NOMO-1 treated with DMSO at 0.1 percent for 48 hours (cell line): ENCODE measurements around the gene CHST2.

ENCODE experiments used
- DNase-seq: peaks from one replicate; lab custom pipeline; 2025; ENCODE audit not compliant: unreplicated experiment; lab: John Stamatoyannopoulos, UW

Gene CHST2

DNA sequence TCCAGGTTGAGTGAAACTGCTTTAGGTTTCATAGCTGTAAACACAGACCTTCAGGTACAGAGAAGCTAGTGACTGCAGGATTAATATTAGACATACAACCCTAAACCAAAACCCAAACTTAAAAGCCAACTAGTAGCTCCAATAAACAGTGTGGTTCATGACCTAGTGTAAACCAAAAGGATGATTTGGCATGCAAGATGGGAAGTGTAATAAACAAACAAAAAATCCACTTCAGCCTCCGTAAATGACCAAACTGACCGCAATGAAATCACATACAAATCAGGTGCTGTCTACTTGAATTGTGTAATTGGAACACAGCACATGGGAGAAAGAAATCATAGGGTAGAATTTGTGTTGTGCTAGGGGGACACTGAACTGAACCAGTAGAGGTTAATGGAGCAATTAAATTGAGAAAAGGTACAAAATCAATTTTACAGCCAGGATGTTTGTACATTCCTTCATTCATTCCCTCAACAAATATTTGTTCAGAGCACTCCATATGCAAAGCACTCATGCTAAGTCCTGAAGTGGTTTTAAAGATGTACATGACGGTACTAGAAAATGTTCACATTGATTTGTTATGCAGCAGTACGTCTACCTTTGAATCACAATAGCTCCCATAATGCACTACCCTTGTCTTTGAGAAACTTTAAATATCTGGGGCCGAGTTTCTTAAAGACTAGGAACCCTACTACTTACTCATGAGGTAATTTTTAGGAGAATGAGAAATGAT lies 21.4 kb upstream of the CHST2 start:
- DNase-seq, result no peak

DNA sequence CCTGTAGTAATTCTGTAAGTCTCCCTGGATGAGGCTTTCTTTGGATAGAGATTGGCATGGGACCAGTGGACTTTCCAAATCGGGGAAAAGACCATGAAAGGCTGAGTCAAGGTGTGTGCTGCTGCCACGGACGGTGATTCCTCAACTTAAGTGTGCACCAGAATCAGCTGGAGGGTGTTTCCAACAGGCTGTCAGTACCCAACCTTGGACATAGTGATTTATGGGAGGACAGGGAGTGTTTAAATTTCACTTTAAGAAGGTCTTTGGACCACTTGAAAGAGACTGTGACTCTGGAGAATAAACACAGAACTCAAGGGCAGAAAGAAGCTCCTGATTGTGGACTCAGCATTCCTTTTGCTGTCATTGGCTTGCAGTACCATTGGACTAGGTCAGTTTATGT lies 20.4 kb upstream of the CHST2 start:
- DNase-seq, result no peak

DNA sequence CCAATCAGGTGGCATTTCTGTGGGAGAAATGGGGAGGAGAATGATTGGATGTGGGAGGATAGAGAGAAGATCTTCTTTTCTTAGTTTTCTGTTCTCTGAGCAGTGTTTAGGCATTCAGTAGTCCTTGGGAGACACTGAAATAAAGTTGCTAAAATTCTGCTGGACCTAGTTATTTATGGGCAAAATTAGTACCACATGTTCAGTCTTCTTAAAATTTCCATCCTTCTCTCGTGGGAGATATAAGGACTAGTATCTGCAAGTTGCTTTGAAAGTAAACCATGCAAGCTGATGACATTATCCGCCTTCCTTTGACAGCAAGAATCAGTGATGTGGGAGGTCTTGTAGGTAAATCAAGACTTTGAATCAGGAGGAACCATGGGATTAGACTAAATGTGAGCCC lies 19.9 kb upstream of the CHST2 start:
- DNase-seq, result no peak

DNA sequence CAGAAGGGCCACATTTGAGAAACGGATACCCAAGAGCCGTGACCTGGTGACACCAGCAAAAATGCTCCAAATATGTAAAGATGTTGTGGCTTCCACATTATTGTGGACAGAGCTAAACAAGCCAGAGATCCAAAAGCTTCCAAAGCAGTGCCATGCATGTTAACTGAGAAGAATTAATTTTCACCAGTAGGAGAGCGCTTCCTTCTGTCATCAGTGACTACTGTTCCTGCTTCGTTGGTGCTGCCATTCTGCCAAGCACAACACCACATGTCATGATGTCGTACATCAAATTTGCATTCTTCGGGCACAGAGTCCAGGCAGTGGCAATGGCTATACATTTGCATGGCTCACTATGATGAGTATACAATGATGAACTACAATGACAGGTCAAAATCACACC lies 19.1 kb upstream of the CHST2 start:
- DNase-seq, result no peak

DNA sequence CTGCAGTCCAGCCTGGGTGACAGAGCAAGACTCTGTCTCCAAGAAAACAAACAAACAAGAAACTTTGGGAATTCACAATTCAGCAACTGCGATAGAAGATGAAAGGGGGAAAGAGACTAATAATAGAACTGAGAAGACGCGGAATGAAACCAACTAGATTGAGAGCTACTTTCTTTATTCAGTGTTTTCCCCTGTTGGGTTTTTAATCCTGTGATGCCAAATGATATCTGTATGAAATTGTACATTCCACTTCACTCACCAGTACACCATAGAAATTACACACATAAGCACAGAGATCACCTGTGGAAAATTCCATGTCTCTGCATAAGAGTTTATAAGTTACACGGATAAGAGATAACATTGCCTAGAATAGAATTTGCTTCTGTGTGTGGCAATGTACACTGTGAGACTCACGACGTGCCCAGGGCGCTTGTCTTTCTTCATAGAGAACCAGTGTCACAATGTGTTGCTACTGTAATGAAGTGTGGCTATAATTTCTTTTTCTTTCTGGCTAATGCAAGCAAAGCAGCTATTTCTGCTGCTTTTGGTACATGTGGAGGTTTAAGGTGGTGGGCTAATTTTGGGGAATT lies 17.7 kb upstream of the CHST2 start:
- no peak for DNase-seq

DNA sequence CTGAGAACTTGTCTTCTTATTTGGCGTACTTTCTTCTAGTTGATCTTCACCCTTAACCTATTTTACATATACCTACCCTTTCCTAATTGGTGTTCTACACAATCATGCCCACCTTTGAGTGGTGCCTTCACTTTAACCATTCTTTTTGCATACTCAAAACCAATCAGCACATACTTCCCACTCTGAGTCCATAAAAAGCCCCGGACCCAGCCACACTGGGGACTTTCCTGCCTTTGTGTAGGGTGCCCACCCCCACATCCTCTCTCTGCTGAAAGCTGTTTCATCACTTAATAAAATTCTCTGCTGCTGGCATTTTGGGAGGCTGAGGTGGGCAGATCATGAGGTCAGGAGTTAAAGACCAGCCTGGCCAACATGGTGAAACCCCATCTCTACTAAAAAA lies 15.9 kb upstream of the CHST2 start:
- no peak for DNase-seq

DNA sequence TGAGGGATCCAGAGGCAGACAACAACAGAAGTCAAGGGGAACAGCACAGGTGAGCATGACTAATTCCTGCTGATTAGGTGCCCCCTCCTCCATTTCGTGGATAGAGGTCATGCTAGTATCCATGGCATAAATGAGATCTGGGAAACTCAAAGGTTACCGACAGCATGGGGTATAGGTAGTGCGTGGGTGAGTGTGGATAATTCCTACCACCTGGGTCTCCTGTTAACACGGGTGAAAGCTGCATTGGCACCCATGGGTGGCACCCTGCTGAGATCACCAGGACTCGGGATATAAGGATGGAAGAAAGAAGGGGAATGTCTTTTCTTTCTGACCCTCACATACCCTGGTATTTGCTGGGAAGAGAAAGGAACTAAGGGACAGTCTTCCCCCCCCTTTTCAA lies 14.4 kb upstream of the CHST2 start:
- DNase-seq, result no peak

DNA sequence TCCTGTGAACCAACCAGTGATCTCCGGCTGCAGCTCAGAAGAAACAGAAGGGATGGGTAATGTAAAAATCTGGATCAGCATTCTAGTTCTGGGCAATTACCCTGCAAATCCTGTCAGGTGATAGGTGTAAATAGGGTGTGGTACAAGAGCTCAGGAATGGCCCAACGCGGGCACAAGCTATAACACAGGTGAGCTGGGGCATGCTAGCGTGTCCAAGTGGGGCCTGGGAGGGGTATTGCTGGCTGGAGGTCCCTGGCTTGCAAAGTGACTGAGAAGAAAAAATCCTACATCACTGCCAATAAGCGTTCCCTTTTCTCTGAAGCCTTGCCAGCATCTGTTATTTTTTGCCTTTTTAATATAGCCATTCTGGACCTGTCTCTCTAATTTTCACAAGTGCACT lies 9.7 kb upstream of the CHST2 start:
- no peak for DNase-seq

DNA sequence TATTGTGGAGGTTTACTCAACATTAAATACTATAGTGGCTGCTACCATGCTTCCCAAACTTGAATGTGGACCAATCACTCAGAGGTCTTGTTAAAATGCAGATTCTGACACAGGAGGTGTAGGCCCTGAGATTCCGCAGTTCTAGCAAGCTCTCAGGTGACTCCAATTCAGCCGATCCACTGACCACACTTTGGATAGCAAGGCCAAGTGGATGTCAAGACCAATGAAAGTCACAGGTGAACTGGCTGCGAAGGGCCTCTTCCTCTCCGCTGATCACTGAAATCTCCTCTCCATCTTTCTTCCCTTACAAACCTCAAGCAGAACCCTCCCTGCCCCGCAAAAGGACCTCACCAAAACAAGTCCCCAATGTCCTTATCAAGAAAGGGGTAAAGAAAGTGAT lies 9.2 kb upstream of the CHST2 start:
- no peak for DNase-seq

DNA sequence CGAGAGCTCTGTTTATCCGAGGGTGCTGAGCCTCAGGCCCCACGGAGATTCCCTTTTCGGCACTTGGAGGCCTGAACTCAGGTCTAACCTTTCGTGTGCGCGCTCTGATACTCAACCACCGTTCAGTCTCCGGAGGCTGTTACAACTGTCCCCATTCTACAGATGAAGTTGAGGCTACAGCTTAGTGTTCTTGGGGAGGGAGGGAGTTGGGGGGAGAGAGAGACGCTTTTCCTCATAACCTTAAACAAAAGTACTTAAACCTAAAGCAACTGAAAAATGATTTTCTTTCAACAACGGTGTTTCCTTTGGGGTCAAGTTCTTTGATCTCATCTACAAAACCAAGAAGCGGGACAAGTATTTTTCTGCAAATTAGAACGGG lies 952 bp upstream of the CHST2 start:
- DNase-seq, result no peak

DNA sequence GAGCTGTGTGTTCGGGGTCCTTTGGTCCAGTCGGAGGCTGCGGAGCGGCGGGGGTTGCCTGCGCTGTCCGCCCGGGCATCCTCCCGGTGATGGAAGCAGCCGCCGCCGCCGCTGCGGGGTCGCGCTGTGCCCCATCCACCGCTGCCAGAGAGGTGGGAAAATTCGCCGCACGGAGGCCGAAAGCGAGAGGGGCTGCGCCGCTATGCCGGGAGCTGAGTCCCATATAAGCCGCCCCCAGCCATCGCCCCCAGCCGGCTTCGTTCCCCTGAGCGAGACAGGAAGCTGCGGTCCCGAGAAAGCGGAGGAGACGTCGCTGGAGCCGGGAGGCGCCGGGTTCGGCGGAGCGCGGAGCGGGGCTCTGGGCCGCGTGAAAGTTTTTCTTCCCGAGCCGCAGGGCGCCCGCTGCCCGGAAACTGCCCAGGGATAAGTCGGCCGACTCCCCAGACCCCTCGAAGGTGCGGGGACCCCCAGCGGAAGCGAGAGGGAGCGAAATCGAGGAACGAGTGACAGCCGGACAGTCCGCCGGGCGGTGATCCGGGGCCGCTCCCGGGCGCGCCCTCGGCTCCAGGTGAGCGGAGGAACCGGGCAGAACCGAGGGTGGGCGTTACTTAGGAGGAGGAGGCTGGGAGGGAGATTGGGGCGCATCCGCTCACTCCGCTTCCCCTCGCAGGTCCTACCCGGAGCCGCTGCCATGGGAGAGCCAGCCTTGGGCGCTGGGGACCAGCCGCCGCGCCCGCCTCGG lies 574 bp downstream of the CHST2 start:
- no peak for DNase-seq

DNA sequence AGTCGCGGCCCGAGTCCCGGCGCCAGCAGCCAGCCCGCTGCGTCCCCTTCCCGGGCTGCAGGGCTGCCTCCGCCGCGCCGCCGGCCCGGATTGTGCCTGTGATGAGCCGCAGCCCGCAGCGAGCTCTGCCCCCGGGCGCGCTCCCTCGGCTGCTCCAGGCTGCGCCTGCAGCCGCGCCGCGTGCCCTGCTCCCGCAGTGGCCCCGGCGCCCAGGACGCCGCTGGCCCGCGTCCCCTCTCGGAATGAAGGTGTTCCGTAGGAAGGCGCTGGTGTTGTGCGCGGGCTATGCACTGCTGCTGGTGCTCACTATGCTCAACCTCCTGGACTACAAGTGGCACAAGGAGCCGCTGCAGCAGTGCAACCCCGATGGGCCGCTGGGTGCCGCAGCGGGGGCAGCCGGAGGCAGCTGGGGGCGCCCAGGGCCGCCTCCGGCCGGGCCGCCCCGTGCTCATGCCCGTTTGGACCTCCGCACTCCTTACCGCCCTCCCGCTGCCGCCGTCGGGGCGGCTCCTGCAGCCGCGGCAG lies 1.2 kb downstream of the CHST2 start:
- peak; percentile 12 for DNase-seq

DNA sequence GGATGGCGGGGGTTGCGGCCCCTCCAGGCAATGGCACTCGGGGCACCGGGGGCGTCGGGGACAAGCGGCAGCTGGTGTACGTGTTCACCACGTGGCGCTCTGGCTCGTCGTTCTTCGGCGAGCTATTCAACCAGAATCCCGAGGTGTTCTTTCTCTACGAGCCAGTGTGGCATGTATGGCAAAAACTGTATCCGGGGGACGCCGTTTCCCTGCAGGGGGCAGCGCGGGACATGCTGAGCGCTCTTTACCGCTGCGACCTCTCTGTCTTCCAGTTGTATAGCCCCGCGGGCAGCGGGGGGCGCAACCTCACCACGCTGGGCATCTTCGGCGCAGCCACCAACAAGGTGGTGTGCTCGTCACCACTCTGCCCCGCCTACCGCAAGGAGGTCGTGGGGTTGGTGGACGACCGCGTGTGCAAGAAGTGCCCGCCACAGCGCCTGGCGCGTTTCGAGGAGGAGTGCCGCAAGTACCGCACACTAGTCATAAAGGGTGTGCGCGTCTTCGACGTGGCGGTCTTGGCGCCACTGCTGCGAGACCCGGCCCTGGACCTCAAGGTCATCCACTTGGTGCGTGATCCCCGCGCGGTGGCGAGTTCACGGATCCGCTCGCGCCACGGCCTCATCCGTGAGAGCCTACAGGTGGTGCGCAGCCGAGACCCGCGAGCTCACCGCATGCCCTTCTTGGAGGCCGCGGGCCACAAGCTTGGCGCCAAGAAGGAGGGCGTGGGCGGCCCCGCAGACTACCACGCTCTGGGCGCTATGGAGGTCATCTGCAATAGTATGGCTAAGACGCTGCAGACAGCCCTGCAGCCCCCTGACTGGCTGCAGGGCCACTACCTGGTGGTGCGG lies 1.9 kb downstream of the CHST2 start:
- no peak for DNase-seq

DNA sequence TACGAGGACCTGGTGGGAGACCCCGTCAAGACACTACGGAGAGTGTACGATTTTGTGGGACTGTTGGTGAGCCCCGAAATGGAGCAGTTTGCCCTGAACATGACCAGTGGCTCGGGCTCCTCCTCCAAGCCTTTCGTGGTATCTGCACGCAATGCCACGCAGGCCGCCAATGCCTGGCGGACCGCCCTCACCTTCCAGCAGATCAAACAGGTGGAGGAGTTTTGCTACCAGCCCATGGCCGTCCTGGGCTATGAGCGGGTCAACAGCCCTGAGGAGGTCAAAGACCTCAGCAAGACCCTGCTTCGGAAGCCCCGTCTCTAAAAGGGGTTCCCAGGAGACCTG lies 2.5 kb downstream of the CHST2 start:
- no peak for DNase-seq

DNA sequence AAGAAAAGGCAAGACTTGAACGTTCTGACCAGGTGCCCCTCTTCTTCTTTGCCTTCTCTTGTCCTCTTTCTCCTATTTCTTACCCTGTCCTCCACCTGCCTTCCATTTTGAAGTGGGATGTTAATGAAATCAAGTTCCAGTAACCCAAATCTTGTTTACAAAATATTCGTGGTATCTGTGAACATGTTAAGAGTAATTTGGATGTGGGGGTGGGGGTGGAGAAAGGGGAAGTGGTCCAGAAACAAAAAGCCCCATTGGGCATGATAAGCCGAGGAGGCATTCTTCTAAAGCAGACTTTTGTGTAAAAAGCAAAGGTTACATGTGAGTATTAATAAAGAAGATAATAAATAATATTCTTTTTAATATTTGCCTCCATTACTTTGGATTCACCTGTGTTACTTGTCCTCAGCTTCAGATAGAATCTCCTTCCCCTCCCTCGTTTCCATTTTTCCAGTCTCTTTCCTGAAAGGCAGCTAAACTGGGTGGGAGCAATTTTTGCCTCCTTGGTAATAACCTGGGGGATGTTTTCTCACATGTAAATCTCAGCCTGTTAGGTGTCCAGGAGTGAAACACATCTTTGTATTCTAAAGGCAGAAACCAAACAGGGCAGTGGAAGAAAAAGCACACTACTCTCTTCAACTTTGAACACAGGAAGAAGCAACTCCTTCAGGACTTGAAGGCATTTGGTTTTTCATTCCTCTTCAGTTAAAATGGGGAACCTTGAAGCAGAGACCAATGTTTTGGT lies 3.2 kb downstream of the CHST2 start:
- no peak for DNase-seq

DNA sequence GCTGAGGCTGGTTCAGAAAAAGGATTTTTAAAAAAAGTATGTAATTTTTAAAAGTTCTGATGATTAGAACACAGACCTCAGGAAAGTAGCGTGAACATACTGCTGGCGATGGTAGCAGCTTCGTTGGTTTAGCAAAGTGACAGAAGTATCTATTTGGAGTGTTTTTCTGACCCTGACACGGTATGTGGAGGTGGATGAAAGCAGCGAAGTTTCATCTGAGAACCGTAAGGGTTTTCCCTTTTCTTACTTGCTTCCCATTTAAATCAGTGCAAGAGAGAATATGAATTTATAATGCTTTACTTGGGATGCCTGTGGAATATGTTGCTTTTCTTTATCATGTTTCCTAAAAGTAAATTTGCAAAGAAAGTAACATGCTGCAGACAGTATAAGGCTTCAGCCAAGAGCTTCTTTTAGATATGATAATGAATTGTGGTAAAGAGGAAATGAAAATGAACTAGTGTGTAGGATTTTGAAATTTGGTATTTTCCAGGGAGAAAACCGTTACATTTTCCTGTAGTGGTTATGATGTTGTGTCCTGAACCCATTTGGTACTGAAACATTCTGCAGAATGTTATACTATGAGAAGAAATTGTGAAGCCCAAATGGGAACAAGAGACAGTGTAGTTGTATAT lies 3.9 kb downstream of the CHST2 start:
- DNase-seq, result peak; percentile 9

DNA sequence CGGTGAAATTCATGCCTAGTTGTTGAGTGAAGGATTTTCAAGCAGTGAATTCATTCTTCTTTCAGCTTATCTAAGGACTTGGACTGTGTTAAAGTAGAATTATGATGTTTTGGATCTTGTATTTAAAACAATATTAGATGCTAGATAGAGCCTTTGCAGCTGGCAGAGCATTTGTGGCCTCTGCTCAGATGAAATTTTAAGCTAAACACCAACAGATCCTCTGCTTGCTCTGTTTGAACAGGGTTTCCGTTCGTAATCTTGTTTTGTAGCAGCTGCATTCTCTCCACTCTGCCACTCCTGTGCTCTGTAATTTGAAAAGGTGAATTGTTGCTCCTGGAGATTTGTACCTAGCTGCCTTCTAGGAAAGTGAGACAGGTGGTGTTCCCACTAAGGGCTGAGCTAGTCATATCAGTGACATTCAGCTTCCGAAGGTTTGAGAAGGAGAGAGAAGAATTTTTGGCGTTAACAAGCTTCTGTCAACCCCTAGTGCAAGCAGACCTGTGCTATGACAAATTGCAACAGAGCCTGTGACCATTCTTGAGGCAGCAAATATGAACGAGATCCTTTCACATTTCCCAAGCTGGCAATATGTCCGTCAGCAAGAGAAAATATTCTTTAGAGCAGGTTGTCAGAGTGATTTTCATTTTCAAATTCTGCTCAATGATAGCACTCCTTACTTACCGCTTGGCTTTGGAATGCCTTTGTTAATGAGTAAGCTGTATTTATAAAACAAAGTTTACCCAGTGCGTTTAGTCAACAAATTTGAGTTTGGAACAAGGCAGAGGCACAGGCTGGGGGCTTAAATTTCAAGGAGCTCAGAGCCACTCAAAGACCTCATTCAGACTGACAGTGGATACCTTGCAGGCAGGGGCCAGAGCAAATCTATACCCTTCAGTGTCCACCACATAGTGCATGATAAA lies 5.3 kb downstream of the CHST2 start:
- DNase-seq, result no peak

DNA sequence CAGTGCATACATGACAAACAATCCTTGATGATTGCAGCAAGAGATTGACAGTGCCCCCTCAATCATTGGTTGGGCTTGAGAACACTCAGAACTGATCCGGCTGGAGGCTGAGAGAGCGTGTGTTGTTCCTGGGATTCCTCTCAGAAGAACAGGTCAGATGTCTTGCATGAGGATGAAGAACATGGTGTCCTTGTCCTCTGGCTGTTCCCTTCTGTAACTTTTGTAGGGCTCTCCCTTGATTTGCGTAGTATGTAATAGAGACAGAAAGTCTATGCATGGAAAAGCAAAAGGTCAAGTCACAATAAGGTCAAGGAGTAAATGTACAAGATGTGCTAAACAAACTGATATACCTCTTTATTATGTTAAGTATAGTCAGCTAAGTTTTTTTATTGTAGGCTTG lies 8.2 kb downstream of the CHST2 start:
- no peak for DNase-seq

DNA sequence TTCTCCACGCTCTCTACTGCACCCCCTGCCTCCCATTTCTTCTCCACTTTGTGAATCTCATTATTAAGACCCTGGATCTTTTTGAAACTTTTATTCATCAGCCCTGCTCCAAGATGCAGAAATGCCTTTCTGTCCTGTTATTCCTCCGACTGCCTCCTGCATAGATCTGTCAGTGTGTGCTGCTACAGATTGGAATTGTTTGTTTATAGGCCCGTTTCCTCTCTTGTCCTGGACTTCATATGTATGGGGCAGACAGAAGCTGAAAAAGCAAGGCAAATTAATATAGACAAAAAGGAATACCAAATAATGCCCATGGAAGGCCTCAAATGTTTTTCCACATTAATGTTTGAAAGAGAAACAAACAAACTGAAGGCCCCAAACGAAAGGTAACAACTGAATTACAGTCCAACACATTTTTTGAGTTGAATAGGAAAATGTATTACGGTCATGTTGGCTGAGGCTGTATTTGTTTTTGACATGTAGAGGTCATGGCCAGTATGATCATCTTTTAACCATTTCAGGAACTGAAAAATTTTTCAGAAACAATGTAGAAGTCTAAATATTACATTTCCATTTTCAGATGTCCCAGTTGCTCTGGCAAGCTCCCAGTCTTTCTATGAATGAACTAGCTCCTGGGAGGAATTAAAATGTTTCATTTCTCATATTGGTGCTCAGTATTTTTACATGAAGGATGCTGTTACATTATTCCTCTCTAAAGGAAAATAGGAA lies 8.8 kb downstream of the CHST2 start:
- no peak for DNase-seq
